ENCODE measurements around the gene DPP6. TPM values are rescaled to one million over a fixed set of nuclear protein-coding genes. Genes with fewer than 3 reads are reported as not detected.

The DPP6 gene
- total RNA-seq, 1 donor from 2014 or later, result 1.4 TPM

DNA sequence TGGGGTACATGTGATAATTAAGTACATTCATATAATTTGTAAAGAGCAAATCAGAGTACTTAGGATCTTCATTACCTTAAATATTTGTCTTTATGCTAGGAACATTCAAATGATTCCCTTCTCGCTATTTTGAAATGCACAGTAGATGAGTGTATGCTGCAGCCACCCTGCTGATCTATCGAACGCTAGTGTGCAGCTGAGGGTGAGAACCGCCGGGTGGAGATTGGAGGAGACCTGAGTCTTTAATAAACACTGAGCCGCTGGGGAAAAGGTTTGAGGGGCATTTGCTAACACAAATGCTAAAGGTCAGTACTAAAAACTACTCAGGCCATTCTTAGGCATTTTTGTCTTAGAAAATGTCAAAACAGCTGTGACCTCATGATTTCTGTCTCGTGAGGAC lies 148.0 kb downstream of the DPP6 start:
- DNase-seq (ENCODE audit: low spot score), result no peak
- Mint-ChIP-seq H3K27me3 (ENCODE audit: unreplicated experiment) (peaks cover 3% of the 10 kb centered on the region), H3K9me3 (ENCODE audit: unreplicated experiment) (no peaks in the 10 kb centered on the region), H3K27ac (ENCODE audit: unreplicated experiment) (no peak overlapping the region), H3K4me1 (ENCODE audit: unreplicated experiment) (no peaks in the 10 kb centered on the region), H3K4me3 (ENCODE audit: unreplicated experiment) (no peak overlapping the region), H3K36me3 (ENCODE audit: low read depth, unreplicated experiment) (no peaks in the 10 kb centered on the region)
- TF ChIP-seq CTCF (IDR thresholded peaks at IDR 0.05; ENCODE audit: unreplicated experiment), result no peak

GRCh38 chr7:154202002-154202401 lies 149.8 kb downstream of the DPP6 start:
- no peak for TF ChIP-seq CTCF (IDR thresholded peaks at IDR 0.05; ENCODE audit: unreplicated experiment)
- Mint-ChIP-seq H3K27ac (ENCODE audit: unreplicated experiment) (no peak overlapping the region), H3K9me3 (ENCODE audit: unreplicated experiment) (no peaks in the 10 kb centered on the region), H3K36me3 (ENCODE audit: low read depth, unreplicated experiment) (no peaks in the 10 kb centered on the region), H3K27me3 (ENCODE audit: unreplicated experiment) (peaks cover 1% of the 10 kb centered on the region), H3K4me3 (ENCODE audit: unreplicated experiment) (no peak overlapping the region), H3K4me1 (ENCODE audit: unreplicated experiment) (no peaks in the 10 kb centered on the region)
- no peak for DNase-seq (ENCODE audit: low spot score)

DNA sequence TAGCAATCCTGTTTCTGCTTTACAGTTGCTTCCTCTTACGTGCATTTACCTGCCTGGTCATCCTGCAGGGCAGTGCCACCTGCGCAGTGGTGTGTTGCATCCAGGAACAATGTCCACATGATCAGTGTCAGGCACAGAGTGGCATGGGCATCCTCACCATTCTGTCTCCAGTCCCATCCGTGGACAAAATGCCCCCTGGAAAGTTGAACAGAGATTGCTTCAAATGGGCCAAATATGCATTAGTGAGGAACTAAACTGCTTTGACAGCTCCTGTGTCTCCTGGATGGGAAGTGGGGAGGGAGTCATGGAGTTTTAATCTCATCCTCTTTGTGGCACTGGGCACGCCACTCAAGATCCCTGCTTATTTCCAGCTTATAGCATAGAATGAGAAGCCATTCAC lies 151.8 kb downstream of the DPP6 start:
- Mint-ChIP-seq H3K4me1 (ENCODE audit: unreplicated experiment) (no peaks in the 10 kb centered on the region), H3K27ac (ENCODE audit: unreplicated experiment) (no peak overlapping the region), H3K4me3 (ENCODE audit: unreplicated experiment) (no peak overlapping the region), H3K36me3 (ENCODE audit: low read depth, unreplicated experiment) (no peaks in the 10 kb centered on the region), H3K9me3 (ENCODE audit: unreplicated experiment) (no peaks in the 10 kb centered on the region), H3K27me3 (ENCODE audit: unreplicated experiment) (peaks cover 1% of the 10 kb centered on the region)
- no peak for DNase-seq (ENCODE audit: low spot score)
- TF ChIP-seq CTCF (IDR thresholded peaks at IDR 0.05; ENCODE audit: unreplicated experiment), result no peak

DNA sequence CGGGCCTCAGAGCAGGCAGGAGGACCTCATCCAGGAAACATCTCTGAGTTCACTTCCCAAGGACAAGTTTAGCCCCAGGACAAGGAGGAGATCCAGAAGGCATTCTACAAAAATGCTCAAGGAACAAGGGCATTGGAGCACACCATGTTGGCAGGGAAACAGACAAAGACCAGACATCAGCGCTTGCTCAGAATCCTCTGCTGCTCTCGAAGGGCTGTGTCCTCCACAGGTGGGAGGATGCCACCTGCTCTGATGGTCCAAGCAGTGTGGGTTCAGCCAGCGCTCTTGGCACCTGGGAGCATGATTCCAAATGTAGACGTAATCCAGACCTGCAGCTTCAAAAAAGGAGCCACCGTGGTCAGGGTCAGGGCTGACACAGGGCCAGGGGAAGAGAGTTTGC lies 160.7 kb downstream of the DPP6 start:
- peaks cover 2% of the 10 kb centered on the region for H3K27me3 Mint-ChIP-seq (ENCODE audit: unreplicated experiment)
- no peak overlapping the region for H3K4me3 Mint-ChIP-seq (ENCODE audit: unreplicated experiment)
- H3K27ac Mint-ChIP-seq (ENCODE audit: unreplicated experiment), result no peak overlapping the region
- H3K36me3 Mint-ChIP-seq (ENCODE audit: low read depth, unreplicated experiment), result no peaks in the 10 kb centered on the region
- no peak for TF ChIP-seq CTCF (IDR thresholded peaks at IDR 0.05; ENCODE audit: unreplicated experiment)
- H3K4me1 Mint-ChIP-seq (ENCODE audit: unreplicated experiment), result no peaks in the 10 kb centered on the region
- no peaks in the 10 kb centered on the region for H3K9me3 Mint-ChIP-seq (ENCODE audit: unreplicated experiment)
- DNase-seq (ENCODE audit: low spot score), result no peak

DNA sequence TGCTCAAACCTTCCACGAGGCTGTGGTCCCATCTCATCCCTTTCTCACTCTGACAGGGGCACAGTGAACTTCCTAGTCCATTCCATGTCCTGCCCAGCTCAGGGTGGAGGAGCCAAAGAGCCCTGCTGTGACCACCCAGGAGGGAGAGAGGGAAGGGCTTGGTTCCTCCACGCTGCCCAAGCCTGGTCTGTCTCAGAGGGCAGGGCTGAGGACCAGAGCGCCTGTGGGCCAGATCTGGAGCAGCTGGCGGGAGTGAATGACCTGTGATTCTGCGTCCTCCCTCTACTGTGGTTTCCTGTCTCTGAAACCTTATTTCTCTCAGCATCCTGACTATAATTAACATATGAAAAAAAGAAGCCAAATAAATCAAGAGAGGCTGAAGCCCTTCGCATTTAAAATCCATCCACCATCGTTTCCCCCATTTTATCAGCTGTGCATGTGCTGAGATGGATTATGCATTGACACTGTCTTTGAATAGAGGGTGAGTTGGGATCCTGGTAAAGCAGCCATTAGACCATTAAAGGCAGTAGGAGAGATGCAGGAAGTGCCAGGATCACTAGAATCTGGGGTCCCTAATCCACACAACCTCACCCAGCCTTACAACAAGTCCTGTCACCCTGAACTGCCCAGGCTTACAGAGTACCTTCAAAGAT lies 165.6 kb downstream of the DPP6 start:
- DNase-seq (ENCODE audit: low spot score), result no peak
- no peaks in the 10 kb centered on the region for H3K9me3 Mint-ChIP-seq (ENCODE audit: unreplicated experiment)
- H3K27ac Mint-ChIP-seq (ENCODE audit: unreplicated experiment), result no peak overlapping the region
- H3K4me3 Mint-ChIP-seq (ENCODE audit: unreplicated experiment), result no peak overlapping the region
- no peak for TF ChIP-seq CTCF (IDR thresholded peaks at IDR 0.05; ENCODE audit: unreplicated experiment)
- no peaks in the 10 kb centered on the region for H3K27me3 Mint-ChIP-seq (ENCODE audit: unreplicated experiment)
- no peaks in the 10 kb centered on the region for H3K4me1 Mint-ChIP-seq (ENCODE audit: unreplicated experiment)
- no peaks in the 10 kb centered on the region for H3K36me3 Mint-ChIP-seq (ENCODE audit: low read depth, unreplicated experiment)
